Stimulated activated CD8-positive, alpha-beta memory T cell treated with anti-CD3 and anti-CD28 coated beads, Interleukin-4, amount 100 ng/mL, for 1 hour (primary cell): ENCODE results near the gene SNX3.
"Not testable (repeated sequence)": the region's sequence is repeated elsewhere in the genome, so short reads cannot be mapped to it uniquely, and the experiment has no call there.

Experiments used
- DNase-seq, 2 donors: peaks; one replicate each; pipeline ENCODE4 v3.0.0-alpha.2; 2020; ENCODE audit warnings: low read depth in 2 of 2, low spot score in 1 of 2

SNX3 gene

GRCh38 chr6:108260126-108260808 lies 573 bp downstream of the SNX3 start:
- no peak for DNase-seq

- DNase-seq: no peak
Measured at GRCh38 chr6:108254433-108255410, 6.1 kb downstream of the SNX3 start.

- DNase-seq: no peak
Measured at GRCh38 chr6:108253241-108253640, 7.6 kb downstream of the SNX3 start.

GRCh38 chr6:108252055-108252454 lies 8.8 kb downstream of the SNX3 start:
- DNase-seq: no peak

- no peak for DNase-seq
Measured at GRCh38 chr6:108251252-108251651, 9.6 kb downstream of the SNX3 start.

- no peak for DNase-seq
Measured at GRCh38 chr6:108250240-108250866, 10.5 kb downstream of the SNX3 start.

- DNase-seq: no peak
Measured at GRCh38 chr6:108247965-108248536, 12.8 kb downstream of the SNX3 start.

GRCh38 chr6:108245095-108245494 lies 15.7 kb downstream of the SNX3 start:
- not testable (repeated sequence) for DNase-seq

- DNase-seq: no peak
Measured at GRCh38 chr6:108243836-108244235, 17.0 kb downstream of the SNX3 start.

GRCh38 chr6:108242721-108243120 lies 18.1 kb downstream of the SNX3 start:
- DNase-seq: no peak

GRCh38 chr6:108242259-108242658 lies 18.6 kb downstream of the SNX3 start:
- no peak for DNase-seq

GRCh38 chr6:108238322-108238721 lies 22.5 kb downstream of the SNX3 start:
- no peak for DNase-seq

- DNase-seq: no peak
Measured at GRCh38 chr6:108236791-108237190, 24.0 kb downstream of the SNX3 start.

- no peak for DNase-seq
Measured at GRCh38 chr6:108235127-108235526, 25.7 kb downstream of the SNX3 start.

GRCh38 chr6:108228416-108228815 lies 32.4 kb downstream of the SNX3 start:
- no peak for DNase-seq

- DNase-seq: no peak
Measured at GRCh38 chr6:108227290-108227689, 33.5 kb downstream of the SNX3 start.

- DNase-seq: no peak
Measured at GRCh38 chr6:108222504-108222903, 38.3 kb downstream of the SNX3 start.

GRCh38 chr6:108222064-108222463 lies 38.8 kb downstream of the SNX3 start:
- no peak for DNase-seq

GRCh38 chr6:108211671-108212070 lies 49.2 kb downstream of the SNX3 start:
- no peak for DNase-seq

- no peak for DNase-seq
Measured at GRCh38 chr6:108210556-108210955, 50.3 kb downstream of the SNX3 start.

- DNase-seq: no peak
Measured at GRCh38 chr6:108209738-108210137, 51.1 kb downstream of the SNX3 start.
